ENCODE data around the gene SLC25A42.

DNA sequence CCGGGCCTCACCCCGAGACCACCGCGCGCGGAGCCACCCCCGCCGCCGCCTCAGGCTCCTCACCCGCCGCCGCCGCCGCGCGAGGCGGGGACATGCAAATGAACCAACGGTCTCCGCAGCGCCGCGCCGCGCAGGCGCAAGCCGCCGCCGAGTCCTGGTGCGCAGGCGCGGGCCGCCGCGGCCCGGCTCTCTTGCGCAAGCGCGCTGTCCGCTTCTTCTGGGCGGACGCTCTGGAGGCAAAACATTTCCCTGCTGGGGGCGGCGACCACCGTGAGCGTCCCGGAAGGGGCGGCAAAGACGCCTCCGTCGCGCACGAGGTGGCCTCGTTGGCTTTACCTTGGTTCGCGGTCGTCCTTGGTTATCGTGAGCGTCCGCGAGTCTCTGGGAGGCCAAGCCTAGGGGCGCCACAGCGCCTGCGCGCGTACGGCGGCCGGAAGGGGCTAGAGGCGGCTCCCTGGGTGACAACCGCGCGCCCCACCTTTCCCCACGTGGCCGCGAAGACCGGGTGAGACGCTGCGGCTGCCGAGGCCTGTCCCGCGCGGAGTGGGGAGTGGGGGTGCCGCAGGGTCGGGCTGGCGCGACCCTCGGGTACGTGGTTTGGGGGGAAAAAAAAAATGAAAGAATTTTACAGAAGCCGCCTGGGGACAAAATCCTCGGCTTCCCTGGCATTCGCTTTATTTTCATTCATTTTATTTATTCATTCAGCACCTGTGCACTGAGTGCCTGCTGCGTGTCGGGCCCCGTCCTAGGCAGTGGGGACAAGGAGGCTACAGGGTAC, 30.2 kb upstream of the SLC25A42 start, which contains the start of the genes ARMC6 and SUGP2:
- TF ChIP-seq JUNB (IDR thresholded peaks at IDR 0.05) (no peak), MAZ (IDR thresholded peaks at IDR 0.05; ENCODE audit: borderline replicate concordance, low read depth, low read length) (no peak), HDAC2 (IDR thresholded peaks at IDR 0.05) (peak; percentile 76; the same call in 1 of the 2 replicates), MYC (IDR thresholded peaks at IDR 0.05; ENCODE audit: borderline replicate concordance, low read length) (peak; percentile 71; the same call in 1 of the 2 replicates), RCOR1 (IDR thresholded peaks at IDR 0.05; ENCODE audit: low read depth, low read length) (no peak), EP300 (IDR thresholded peaks at IDR 0.05) (no peak)
- TF ChIP-seq, protein P1, sequence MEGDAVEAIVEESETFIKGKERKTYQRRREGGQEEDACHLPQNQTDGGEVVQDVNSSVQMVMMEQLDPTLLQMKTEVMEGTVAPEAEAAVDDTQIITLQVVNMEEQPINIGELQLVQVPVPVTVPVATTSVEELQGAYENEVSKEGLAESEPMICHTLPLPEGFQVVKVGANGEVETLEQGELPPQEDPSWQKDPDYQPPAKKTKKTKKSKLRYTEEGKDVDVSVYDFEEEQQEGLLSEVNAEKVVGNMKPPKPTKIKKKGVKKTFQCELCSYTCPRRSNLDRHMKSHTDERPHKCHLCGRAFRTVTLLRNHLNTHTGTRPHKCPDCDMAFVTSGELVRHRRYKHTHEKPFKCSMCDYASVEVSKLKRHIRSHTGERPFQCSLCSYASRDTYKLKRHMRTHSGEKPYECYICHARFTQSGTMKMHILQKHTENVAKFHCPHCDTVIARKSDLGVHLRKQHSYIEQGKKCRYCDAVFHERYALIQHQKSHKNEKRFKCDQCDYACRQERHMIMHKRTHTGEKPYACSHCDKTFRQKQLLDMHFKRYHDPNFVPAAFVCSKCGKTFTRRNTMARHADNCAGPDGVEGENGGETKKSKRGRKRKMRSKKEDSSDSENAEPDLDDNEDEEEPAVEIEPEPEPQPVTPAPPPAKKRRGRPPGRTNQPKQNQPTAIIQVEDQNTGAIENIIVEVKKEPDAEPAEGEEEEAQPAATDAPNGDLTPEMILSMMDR (IDR thresholded peaks at IDR 0.05) = no peak
